H9 (cell line): Measurements from ENCODE around the gene DYNLRB1. TPM values are rescaled to one million over a fixed set of nuclear protein-coding genes. Genes with fewer than 3 reads are reported as not detected.

Experiments used
- DNase-seq: peaks from one replicate; pipeline ENCODE4 v3.0.0-alpha.2; 2017
- H2AFZ ChIP-seq: one replicate; pipeline ENCODE4 v1.6.1; 2013; ENCODE audit warnings: mild to moderate bottlenecking, low read length, control low read depth, moderate library complexity
- H2AK5ac ChIP-seq: 2 replicates; pipeline ENCODE4 v1.6.1; 2013; ENCODE audit warnings: low read length, control low read depth, mixed read lengths; ENCODE audit not compliant: insufficient read length
- H2BK120ac ChIP-seq: one replicate; pipeline ENCODE4 v1.6.1; 2013; ENCODE audit warnings: low read depth, mild to moderate bottlenecking, low read length, control low read depth, inconsistent platforms; ENCODE audit not compliant: poor library complexity, severe bottlenecking
- H2BK12ac ChIP-seq: 2 replicates; pipeline ENCODE4 v1.6.1; 2013; ENCODE audit warnings: low read length, control low read depth, mixed read lengths, low read depth; ENCODE audit not compliant: insufficient read length
- H2BK15ac ChIP-seq: 2 replicates; pipeline ENCODE4 v1.6.1; 2013; ENCODE audit warnings: low read depth, low read length, control low read depth
- H2BK20ac ChIP-seq: one replicate; pipeline ENCODE4 v1.6.1; 2013; ENCODE audit warnings: low read depth, mild to moderate bottlenecking, low read length, control low read depth, inconsistent platforms; ENCODE audit not compliant: poor library complexity, severe bottlenecking
- H2BK5ac ChIP-seq: 2 replicates; pipeline ENCODE4 v1.6.1; 2013; ENCODE audit warnings: low read length, control low read depth, mixed read lengths; ENCODE audit not compliant: insufficient read length
- H3K14ac ChIP-seq: 2 replicates; pipeline ENCODE4 v1.6.1; 2013; ENCODE audit warnings: low read length, control low read depth; ENCODE audit not compliant: insufficient read depth
- H3K18ac ChIP-seq: 2 replicates; pipeline ENCODE4 v1.6.1; 2013; ENCODE audit warnings: low read depth, mild to moderate bottlenecking, mixed read lengths, low read length, control low read depth; ENCODE audit not compliant: insufficient read length
- H3K23ac ChIP-seq: 2 replicates; pipeline ENCODE4 v1.6.1; 2013; ENCODE audit warnings: low read length, control low read depth, mixed read lengths, low read depth; ENCODE audit not compliant: insufficient read length
- H3K23me2 ChIP-seq: 2 replicates; pipeline ENCODE4 v1.6.1; 2013; ENCODE audit warnings: low read depth, mild to moderate bottlenecking, mixed read lengths, low read length, control low read depth; ENCODE audit not compliant: insufficient read length, poor library complexity, severe bottlenecking
- H3K27ac ChIP-seq: 2 replicates; pipeline ENCODE4 v1.5.1; 2013; ENCODE audit warnings: low read length, control low read depth, mixed read lengths, low read depth; ENCODE audit not compliant: insufficient read length
- H3K27me3 ChIP-seq: 2 replicates; pipeline ENCODE4 v1.6.1; 2013; ENCODE audit warnings: low read length, control low read depth, inconsistent platforms; ENCODE audit not compliant: insufficient read depth
- H3K4ac ChIP-seq: 2 replicates; pipeline ENCODE4 v1.6.1; 2013; ENCODE audit warnings: low read depth, mild to moderate bottlenecking, control low read depth, inconsistent platforms, low read length, moderate library complexity
- H3K4me1 ChIP-seq: 2 replicates; pipeline ENCODE4 v1.6.1; 2013; ENCODE audit warnings: low read length, control low read depth, inconsistent platforms; ENCODE audit not compliant: insufficient read depth
- H3K4me2 ChIP-seq: 2 replicates; pipeline ENCODE4 v1.6.1; 2013; ENCODE audit warnings: low read length, control low read depth, mixed read lengths; ENCODE audit not compliant: insufficient read length, insufficient read depth
- H3K56ac ChIP-seq: 2 replicates; pipeline ENCODE4 v1.6.1; 2013; ENCODE audit warnings: low read depth, mild to moderate bottlenecking, mixed read lengths, low read length, control low read depth; ENCODE audit not compliant: insufficient read length
- H3K79me1 ChIP-seq: 2 replicates; pipeline ENCODE4 v1.6.1; 2013; ENCODE audit warnings: low read depth, mild to moderate bottlenecking, moderate library complexity, low read length, control low read depth, inconsistent platforms; ENCODE audit not compliant: insufficient read depth, poor library complexity, severe bottlenecking
- H3K79me2 ChIP-seq: 2 replicates; pipeline ENCODE4 v1.6.1; 2013; ENCODE audit warnings: low read length, control low read depth, inconsistent platforms; ENCODE audit not compliant: insufficient read depth
- H3K9ac ChIP-seq: 2 replicates; pipeline ENCODE4 v1.6.1; 2013; ENCODE audit warnings: low read length, control low read depth, mixed read lengths; ENCODE audit not compliant: insufficient read length; ENCODE audit errors: extremely low read depth
- H3K9me3 ChIP-seq: one replicate; pipeline ENCODE4 v1.6.1; 2013; ENCODE audit warnings: low read depth, low read length, inconsistent platforms; ENCODE audit not compliant: control insufficient read depth
- H3T11ph ChIP-seq: one replicate; pipeline ENCODE4 v1.6.1; 2013; ENCODE audit warnings: mild to moderate bottlenecking, low read length, control low read depth, inconsistent platforms
- H4K20me1 ChIP-seq: one replicate; pipeline ENCODE4 v1.6.1; 2013; ENCODE audit not compliant: control insufficient read depth, insufficient read length, insufficient read depth
- H4K5ac ChIP-seq: 2 replicates; pipeline ENCODE4 v1.6.1; 2013; ENCODE audit warnings: low read depth, mild to moderate bottlenecking, mixed read lengths, low read length, control low read depth; ENCODE audit not compliant: insufficient read length
- H4K8ac ChIP-seq: replicated peaks from 2 replicates; pipeline ENCODE4 v1.6.1; 2013; ENCODE audit warnings: low read length, control low read depth, mixed read lengths, low read depth; ENCODE audit not compliant: insufficient read length
- H4K91ac ChIP-seq: 2 replicates; pipeline ENCODE4 v1.6.1; 2013; ENCODE audit warnings: low read depth, mild to moderate bottlenecking, moderate library complexity, mixed read lengths, low read length, control low read depth; ENCODE audit not compliant: insufficient read length
- H3K27ac Mint-ChIP-seq, 3 experiments: 2 replicates in 2 of 3; 3 replicates in 1 of 3; pipeline ENCODE4 v1.8.0; 2020 to 2021; ENCODE audit warnings: mixed read lengths in 3 of 3, mild to moderate bottlenecking in 1 of 3, moderate library complexity in 1 of 3
- H3K27me3 Mint-ChIP-seq: 2 replicates; pipeline ENCODE4 v1.8.0; 2021; ENCODE audit warnings: low read depth, mild to moderate bottlenecking, moderate library complexity, mixed read lengths
- H3K36me3 Mint-ChIP-seq, 3 experiments: 2 replicates in 2 of 3; 3 replicates in 1 of 3; pipeline ENCODE4 v1.8.0; 2020 to 2021; ENCODE audit warnings: low read depth in 3 of 3, mixed read lengths in 3 of 3; ENCODE audit not compliant: insufficient read depth in 1 of 3
- H3K4me1 Mint-ChIP-seq, 2 experiments: 2 replicates each; pipeline ENCODE4 v1.8.0; 2020; ENCODE audit warnings: mixed read lengths in 2 of 2
- H3K4me3 Mint-ChIP-seq, 2 experiments: 2 replicates in 1 of 2; 3 replicates in 1 of 2; pipeline ENCODE4 v1.8.0; 2020 to 2021; ENCODE audit warnings: mild to moderate bottlenecking in 2 of 2, mixed read lengths in 2 of 2, moderate library complexity in 1 of 2
- H3K9me3 Mint-ChIP-seq, 2 experiments: 2 replicates in 1 of 2; 3 replicates in 1 of 2; pipeline ENCODE4 v1.8.0; 2020; ENCODE audit warnings: mild to moderate bottlenecking in 2 of 2, mixed read lengths in 2 of 2, moderate library complexity in 1 of 2
- CTCF ChIP-seq: fragments of 200-600 bp; sonication (generic); conservative IDR thresholded peaks from 3 replicates; pipeline ENCODE4 v1.8.0; 2021; ENCODE audit warnings: antibody characterized with exemption, mild to moderate bottlenecking
- WGBS: extraction: QIAGEN DNeasy Blood & Tissue Kit; methylation state at CpG from one replicate; pipeline ENCODE4 v1.1.7; 2013; ENCODE audit warnings: missing lambda C conversion rate, low lambda C conversion rate, mixed read lengths; ENCODE audit not compliant: insufficient read length; ENCODE audit errors: extremely low coverage; 5-methylcytosine and 5-hydroxymethylcytosine counted together
- total RNA-seq: library from RNA; stranded (reverse); gene quantifications from 2 replicates; pipeline ENCODE4 v1.2.1, GENCODE V29; 2021

Gene DYNLRB1
- total RNA-seq, 1 experiment from 2014 or later: 200 TPM

- H4K5ac ChIP-seq: no peak overlapping the region
- no peaks in the 10 kb centered on the region for H3K9me3 ChIP-seq
- H2BK20ac ChIP-seq: no peak overlapping the region
- TF ChIP-seq CTCF: no peak
- H2BK15ac ChIP-seq: no peak overlapping the region
- Mint-ChIP-seq H3K4me3 (no peak overlapping the region), H3K9me3 (no peaks in the 10 kb centered on the region), H3K4me1 (no peaks in the 10 kb centered on the region), H3K27ac (no peak overlapping the region), H3K27me3 (no peaks in the 10 kb centered on the region), H3K36me3 (peaks cover 18 to 79% (median 57%) of the 10 kb centered on the region in 3 experiments; a peak in 6 of 7 replicates)
- no peaks in the 10 kb centered on the region for H4K20me1 ChIP-seq
- no peak overlapping the region for H2AFZ ChIP-seq
- no peak overlapping the region for H3K27ac ChIP-seq
- no peak overlapping the region for H2BK5ac ChIP-seq
- WGBS: no CpG with 5 or more reads among the region's 3 CpGs
- H3K27me3 ChIP-seq: no peaks in the 10 kb centered on the region
- no peak overlapping the region for H3T11ph ChIP-seq
- H2BK120ac ChIP-seq: no peak overlapping the region
- no peak overlapping the region for H3K23ac ChIP-seq
- no peak overlapping the region for H3K18ac ChIP-seq
- H3K79me1 ChIP-seq: no peaks in the 10 kb centered on the region
- no peaks in the 10 kb centered on the region for H3K79me2 ChIP-seq
- H3K14ac ChIP-seq: no peak overlapping the region
- no peak overlapping the region for H2BK12ac ChIP-seq
- H2AK5ac ChIP-seq: no peak overlapping the region
- H4K91ac ChIP-seq: no peak overlapping the region
- no peak overlapping the region for H3K56ac ChIP-seq
- no peaks in the 10 kb centered on the region for H3K4me1 ChIP-seq
- H3K9ac ChIP-seq: no peak overlapping the region
- no peak overlapping the region for H3K4me2 ChIP-seq
- no peak overlapping the region for H3K4ac ChIP-seq
- no peak overlapping the region for H4K8ac ChIP-seq
- DNase-seq: no peak
- H3K23me2 ChIP-seq: no peaks in the 10 kb centered on the region
These were observed 13.5 kb downstream of the DYNLRB1 start for GRCh38 chr20:34529742-34530141.
